M059J (cell line): Measurements from ENCODE around the gene KANK4. TPM values are rescaled to one million over a fixed set of nuclear protein-coding genes. Genes with fewer than 3 reads are reported as not detected.

ENCODE experiments used
- DNase-seq: peaks from one replicate; pipeline ENCODE4 v3.0.0-alpha.2; 2012; ENCODE audit warnings: low read depth
- total RNA-seq: library from RNA; depleted of rRNA; stranded (reverse); fragments of >200 nt; shearing (Covaris generic); gene quantifications from 2 replicates; pipeline ENCODE4 v1.2.3, GENCODE V29; 2014; rRNA removed

The KANK4 gene
- 21.4 and 27.2 TPM in 2 replicates for total RNA-seq

- DNase-seq = peak; percentile 37
Measured at GRCh38 chr1:62318756-62319544, at the start of gene KANK4. TSS of gene KANK4 (minus strand) at chr1:62319434. CDS start at chr1:62281564, 37,870 bp downstream.

GRCh38 chr1:62368989-62369388, 49.8 kb upstream of the KANK4 start:
- DNase-seq = no peak

DNA sequence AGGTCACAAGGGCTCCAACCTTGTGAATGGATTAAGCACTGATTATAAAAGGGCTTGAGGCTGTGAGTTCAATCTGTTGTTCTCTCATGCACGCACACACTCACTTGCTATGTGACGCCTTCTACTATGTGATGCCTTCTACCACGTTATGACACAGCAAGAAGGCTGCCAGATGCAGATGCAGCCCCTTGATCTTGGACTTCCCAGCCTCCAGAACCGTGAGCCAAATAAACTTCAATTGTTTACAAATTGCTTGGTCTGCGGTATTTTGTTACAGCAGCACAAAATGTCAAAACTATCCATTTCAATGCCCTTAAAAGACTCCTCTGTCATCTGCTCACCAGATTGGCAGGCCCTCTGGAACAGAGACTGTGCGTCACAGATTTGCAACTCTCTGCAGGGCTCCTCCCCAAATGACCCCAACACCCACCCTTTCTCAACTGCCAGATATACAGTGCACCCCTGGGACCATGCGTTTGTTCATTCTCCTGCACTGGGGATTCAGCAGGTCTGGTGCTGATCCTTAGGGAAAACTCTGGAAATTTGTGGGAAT, 47.8 kb upstream of the KANK4 start:
- DNase-seq = no peak

DNA sequence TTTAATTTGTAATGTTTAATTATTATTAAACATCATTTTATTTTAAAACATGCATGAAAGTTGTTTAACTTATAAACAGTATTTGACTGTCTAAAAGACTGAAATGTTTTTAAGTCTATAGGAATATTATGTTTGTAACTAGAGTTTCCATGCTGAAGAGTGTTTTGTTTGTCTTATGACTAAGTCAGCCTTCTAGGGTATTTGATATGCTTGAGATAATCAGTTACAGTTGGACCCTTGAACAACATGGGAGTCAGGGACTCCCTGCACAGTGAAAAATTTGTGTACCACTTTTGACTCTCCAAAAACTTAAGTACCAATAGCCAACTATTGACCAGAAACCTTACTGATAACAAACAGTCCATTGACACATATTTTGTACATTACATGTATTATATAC, 45.5 kb upstream of the KANK4 start:
- no peak for DNase-seq

DNA sequence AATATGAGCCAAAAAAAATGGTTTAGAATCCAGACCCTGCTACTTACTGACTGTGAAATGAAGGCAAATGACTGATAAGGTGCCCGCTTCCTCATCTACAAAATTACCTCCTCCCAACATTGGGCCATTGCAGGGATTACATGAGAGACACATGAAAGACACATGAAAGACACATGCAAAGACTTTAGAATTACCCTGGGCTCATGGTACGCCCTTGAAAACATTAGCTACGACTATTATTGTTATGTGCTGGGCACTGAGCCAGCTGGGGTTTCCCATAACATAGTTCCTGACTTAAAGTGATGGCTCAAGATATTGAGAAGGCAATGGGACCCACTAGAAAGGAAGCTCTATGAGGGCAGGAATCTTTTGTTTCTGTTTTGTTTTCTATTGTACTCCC, 43.7 kb upstream of the KANK4 start:
- no peak for DNase-seq

- no peak for DNase-seq
Measured at GRCh38 chr1:62362061-62362917, 43.1 kb upstream of the KANK4 start.

DNA sequence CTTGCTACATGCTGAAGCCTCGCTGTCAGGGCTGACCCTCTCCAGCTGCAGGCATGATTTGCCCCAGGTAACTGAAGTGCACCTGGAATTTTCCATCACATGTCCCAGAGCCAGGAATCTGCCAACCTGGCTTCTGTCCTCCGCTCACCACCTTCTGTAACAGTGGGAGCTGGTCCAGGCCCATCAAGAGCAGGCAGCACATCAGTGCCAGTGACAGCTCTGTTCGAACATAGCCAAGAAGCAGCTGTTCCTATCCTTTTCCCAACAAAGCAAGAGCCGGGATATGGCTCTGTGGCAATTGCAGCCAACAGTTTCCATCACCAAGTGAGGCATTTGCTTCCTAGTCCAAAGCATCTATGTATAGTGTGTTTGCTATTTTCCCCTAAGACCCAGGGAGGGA, 42.2 kb upstream of the KANK4 start:
- no peak for DNase-seq

GRCh38 chr1:62358665-62359373, 39.6 kb upstream of the KANK4 start:
- peak; percentile 20 for DNase-seq

DNA sequence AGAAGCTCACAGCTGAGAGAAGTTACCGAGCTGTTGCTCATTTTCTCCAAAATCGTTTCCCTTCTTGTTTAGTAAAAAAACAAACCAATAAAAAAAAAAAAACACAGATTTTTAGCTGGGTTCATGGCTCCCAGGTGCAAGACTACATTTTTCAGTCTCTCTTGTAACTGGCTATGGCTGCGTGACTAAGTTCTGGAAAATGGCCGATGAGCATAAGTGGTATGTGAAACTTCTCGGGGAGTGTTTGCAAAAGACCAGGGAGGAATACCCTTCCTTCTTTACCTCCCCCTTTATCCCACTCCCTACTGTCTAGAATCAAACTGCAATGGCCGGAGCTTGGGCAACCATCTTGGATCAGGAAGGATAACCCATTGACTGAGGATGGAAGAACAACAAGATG, 38.7 kb upstream of the KANK4 start:
- no peak for DNase-seq

DNA sequence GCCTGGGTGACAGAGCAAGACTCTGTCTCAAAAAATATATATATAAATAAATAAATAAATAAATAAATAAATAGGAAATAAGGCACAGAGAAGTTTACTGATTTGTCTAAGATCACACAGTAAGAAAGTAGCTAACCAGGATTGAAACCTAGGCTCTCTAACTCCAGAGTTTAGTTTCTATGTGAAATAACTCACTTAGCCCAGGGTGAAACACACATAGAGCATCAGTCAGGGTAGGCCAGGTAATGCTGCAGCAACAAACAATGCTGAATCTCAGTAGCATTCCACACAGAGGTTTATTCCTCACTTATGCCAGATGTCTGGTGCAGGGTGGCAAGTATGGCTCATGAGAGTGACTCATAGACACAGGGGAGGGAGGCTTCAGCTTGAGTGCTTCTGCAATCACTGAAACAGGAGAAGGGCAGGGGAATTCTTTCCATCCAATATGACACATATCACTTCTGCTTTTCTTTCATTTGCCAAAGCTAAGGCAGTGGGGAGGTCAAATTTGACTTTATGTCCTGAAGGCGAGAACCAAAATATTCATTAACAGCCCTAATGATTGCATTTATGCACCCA, 37.1 kb upstream of the KANK4 start:
- DNase-seq = peak; percentile 94

- DNase-seq = peak; percentile 83
Measured at GRCh38 chr1:62355095-62355494, 35.9 kb upstream of the KANK4 start.

- DNase-seq = no peak
Measured at GRCh38 chr1:62353853-62354252, 34.6 kb upstream of the KANK4 start.

- DNase-seq = no peak
Measured at GRCh38 chr1:62352387-62352786, 33.2 kb upstream of the KANK4 start.

GRCh38 chr1:62349470-62350233, 30.4 kb upstream of the KANK4 start:
- no peak for DNase-seq

DNA sequence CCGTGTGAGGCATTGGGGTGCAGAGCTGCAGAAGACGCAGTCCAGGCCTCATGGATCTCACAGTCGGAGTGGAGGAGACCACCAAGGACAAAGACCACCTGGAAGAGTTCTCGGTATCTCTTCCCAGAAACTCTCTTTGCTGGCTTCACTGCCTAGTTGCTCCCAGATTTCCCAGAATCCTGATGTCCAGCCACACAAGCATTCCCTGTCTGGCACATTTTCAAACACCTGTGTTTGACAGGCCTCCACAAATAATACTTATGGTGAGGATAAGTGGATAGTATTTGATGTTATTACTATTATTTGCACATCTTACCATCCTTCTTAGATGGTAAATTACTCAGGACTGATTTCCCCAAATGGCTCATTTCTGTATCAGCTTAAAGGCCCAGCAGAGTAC, 27.7 kb upstream of the KANK4 start:
- DNase-seq = no peak

DNA sequence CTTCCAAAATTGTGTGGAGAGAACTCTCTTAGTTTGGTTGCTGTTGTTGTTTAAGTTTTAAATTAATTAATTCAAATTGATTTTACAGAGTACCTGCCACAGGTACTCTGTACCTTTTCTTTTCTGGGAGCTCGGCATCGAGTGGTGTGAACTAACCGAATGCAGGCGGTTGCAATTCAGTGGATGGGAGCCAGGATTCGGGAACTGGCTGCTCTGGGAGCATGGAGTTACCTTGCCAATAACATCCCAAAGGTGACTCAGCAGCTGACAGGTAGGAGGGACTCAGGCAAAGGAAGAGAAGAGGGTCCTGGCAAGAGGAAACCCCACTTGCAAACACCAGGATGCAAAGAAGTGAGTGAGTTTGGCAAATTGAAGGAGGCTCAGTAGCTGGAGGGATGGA, 24.7 kb upstream of the KANK4 start:
- no peak for DNase-seq

DNA sequence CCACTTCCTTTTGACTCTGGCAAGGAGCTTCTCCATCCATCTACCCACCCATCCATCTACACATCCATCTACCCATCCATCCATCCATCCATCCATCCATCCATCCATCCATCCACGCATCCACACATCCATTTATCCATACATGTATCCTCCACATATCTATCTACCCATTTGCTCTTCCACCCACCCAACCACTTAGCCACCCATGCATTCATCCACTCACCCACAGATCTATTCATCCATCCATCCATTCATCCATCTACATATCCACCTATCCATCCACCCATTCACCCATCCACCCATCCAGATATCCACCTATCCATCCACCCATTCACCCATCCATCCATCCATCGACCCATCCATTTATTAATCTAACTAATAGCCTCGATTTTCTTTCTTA, 23.0 kb upstream of the KANK4 start:
- no peak for DNase-seq

GRCh38 chr1:62341615-62342014, 22.4 kb upstream of the KANK4 start:
- no peak for DNase-seq

DNA sequence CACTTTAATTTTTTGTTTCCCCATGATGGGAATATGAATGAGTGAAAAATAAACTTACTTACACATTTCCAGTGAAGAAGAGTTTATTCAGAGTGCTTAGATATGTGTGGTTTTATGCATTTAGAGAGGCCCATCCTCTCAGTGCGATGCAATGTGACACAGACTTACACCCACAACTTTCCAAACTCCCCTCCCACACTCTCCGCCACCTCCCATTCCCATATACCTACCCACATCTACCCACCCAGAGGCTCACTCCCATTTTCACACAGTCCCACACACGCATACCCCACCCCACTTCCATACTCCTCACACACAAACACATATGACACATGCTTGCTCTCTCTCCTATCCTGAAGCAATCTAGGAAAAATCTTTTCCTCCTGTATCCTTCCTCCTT, 21.9 kb upstream of the KANK4 start:
- DNase-seq = no peak

GRCh38 chr1:62337706-62338631, 18.7 kb upstream of the KANK4 start:
- DNase-seq = no peak
